Suppressor macrophage (primary cell): ENCODE measurements around the gene RNF217.
"Not testable (repeated sequence)": the region's sequence is repeated elsewhere in the genome, so short reads cannot be mapped to it uniquely, and the experiment has no call there.

Experiments
- DNase-seq, 4 experiments: peaks; one replicate each; pipeline ENCODE4 v3.0.0-alpha.2; 2020 to 2022

Gene RNF217

GRCh38 chr6:125019918-125020317 lies 57.7 kb downstream of the RNF217 start:
- no peak for DNase-seq

DNA sequence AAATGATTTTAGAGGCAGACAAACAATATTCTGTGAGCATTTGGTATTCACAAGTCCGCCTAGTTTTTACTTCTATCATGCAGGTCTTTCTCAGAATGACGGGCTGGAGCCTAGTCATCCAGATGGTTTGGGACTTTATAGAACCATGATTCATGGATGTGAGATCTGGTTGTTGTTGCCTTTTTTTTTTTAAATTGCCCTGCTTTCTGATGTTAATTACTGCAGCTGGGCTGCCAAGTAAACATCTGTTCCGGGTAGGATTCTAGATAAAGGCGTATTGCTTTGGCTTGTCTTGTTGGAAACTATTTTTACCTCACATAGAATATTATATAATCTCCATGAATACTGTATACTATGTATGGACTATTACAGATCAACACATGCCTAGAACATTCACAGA lies 58.1 kb downstream of the RNF217 start:
- no peak for DNase-seq

- no peak for DNase-seq
Observed at GRCh38 chr6:125022391-125022989, 60.3 kb downstream of the RNF217 start.

- DNase-seq = no peak
Observed at GRCh38 chr6:125025164-125025854, 63.1 kb downstream of the RNF217 start.

GRCh38 chr6:125027287-125027686 lies 65.0 kb downstream of the RNF217 start:
- peak in 2 of 4 experiments; percentile 10 to 15 for DNase-seq

DNA sequence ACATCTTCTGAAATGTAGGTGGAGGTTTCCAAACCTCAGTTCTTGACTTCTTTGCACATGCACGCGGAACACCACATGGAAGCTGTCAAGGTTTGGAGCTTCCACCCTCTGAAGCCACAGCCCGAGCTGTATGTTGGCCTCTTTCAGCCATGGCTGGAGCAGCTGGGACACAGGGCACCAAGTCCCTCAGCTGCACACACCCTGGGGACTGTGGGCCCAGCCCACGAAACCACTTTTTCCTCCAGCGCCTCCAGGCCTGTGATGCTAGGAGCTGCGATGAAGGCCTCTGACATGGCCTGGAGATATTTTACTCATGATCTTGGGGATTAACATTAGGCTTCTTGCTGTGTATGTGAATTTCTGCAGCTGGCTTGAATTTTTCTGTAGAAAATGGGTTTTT lies 68.7 kb downstream of the RNF217 start:
- DNase-seq = no peak

DNA sequence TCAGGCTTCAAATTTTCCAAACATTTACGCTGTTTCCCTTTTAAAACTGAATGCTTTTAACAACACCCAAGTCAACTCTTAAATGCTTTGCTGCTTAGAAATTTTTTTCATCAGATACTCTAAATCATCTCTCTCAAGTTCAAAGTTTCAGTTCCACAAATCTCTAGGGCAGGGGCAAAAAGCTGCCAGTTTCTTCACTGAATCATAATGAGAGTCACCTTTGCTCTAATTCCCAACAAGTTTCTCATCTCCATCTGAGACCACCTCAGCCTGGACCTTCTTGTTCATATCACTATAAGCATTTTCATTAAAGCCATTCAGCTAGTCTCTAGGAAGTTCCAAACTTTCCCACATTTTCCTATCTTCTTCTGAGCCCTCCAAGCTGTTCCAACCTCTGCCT lies 69.1 kb downstream of the RNF217 start:
- peak in 2 of 4 experiments; percentile 3 to 25 for DNase-seq

- DNase-seq = not testable (repeated sequence)
Observed at GRCh38 chr6:125034929-125035328, 72.7 kb downstream of the RNF217 start.

- DNase-seq = not testable (repeated sequence)
Observed at GRCh38 chr6:125036486-125036885, 74.2 kb downstream of the RNF217 start.

GRCh38 chr6:125037827-125038226 lies 75.6 kb downstream of the RNF217 start:
- DNase-seq = no peak

GRCh38 chr6:125038925-125039324 lies 76.7 kb downstream of the RNF217 start:
- DNase-seq = no peak

GRCh38 chr6:125041740-125042459 lies 79.7 kb downstream of the RNF217 start:
- DNase-seq = peak in 3 of 4 experiments; percentile 6 to 54 (median 46)

GRCh38 chr6:125044066-125044465 lies 81.8 kb downstream of the RNF217 start:
- DNase-seq = no peak

GRCh38 chr6:125044667-125045066 lies 82.4 kb downstream of the RNF217 start:
- DNase-seq = no peak

DNA sequence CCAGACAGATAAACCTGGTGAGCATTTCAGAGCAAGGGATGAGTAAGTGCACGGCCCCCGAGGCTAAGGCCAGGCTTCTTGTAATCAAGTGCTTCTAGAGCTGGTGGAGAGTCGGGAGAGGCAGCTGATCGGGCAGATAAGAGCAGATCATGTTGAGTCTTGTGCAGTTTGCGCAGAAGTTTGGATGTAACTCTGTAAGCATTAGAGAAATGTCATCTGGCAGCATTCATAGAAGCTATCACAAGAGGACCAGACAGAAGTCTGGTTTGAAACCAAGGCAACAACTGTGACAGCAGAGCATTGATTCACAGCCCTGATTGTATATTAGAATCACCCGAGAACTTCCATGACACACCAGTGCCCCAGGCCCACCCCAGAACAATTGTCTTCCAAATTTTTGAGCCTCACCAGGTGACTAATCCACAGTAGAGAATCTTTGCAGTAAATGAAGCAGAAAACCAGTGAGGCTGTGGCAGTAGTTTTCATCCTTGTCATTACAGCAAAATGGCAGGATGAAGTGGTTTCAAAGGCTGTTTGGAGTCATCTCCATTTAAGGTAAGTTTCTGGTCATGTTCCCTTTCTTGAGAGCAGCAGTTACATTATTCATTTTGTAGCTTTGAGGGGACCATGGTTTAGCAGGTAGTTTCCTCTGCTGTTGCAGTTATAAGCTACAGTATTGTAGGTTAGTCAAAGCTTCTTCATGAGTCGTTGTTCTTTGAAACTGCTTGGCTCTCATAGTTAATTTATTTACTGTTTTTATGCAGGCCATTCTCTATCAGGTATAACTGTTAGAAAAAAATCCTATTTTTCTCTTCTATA lies 84.1 kb downstream of the RNF217 start:
- DNase-seq = no peak

- no peak for DNase-seq
Observed at GRCh38 chr6:125048274-125048673, 86.0 kb downstream of the RNF217 start.

DNA sequence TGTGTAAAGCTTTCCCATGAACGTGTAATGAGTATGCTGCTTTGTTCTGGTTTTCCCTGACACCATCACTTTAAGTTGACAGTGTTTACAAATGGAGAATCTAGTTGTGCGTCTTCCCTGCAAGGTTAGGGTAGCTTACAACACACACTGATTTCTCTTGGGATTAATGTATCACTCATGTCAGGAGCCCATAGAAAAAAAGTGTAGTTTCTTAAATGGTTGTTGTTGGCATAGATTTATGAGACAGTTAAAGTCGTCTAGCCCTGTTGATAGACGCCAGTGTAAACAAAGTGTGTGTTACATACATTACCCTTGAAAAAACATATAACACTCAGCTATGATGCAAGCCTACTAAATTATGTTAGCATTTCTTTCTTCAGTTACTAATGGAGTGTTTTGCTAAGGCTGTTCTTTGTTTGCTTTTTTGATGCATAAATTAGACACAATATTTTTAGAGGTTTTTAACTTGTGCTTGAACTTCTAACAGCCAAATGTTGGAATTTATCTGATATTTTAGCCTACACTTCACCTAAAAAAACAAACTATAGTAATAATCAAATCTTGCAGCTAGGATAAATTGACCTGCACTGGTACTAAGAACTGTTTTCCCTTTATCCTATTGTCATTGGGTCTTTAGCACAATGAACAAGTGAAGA lies 88.6 kb downstream of the RNF217 start:
- no peak for DNase-seq

DNA sequence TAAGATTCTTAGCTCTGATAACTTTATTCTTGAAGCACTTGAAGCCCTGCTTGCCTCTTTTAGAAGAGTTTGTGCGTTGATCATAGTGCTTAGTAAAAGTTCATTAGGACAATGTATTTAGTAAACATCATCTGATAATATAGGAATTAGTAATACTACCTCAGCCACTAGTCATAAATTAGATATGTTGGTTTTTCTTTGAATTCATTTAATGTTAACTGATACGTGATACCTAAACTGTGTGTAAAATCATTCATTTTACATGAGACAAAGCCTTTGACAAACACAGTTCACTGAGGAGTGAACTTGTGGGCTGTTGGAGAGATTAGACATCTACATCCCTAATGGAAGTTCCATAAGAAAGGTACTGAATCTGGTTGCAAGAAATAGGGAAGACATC lies 91.6 kb downstream of the RNF217 start:
- no peak for DNase-seq

GRCh38 chr6:125054331-125054730 lies 92.1 kb downstream of the RNF217 start:
- no peak for DNase-seq

GRCh38 chr6:125057392-125058246 lies 95.4 kb downstream of the RNF217 start:
- no peak for DNase-seq

DNA sequence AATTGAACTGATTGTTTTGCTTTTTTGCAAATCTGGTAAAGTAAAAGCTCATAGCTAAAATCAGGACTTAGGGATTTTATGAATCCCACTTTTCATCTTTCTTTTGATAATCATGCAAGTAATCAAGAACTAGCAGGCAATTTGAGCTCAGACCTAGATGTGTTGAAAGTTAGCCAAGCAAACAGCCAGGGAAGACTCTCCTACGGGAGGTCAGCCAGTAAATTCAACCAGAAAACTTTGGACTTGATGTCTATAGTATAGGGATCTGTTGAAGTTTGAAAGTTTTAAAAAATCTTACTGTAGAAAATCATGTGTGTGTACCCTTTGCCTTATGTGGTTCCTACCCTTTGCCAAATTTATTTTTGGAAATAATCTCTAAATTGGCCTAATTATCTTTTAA lies 96.3 kb downstream of the RNF217 start:
- no peak for DNase-seq
